HepG2 (cell line): ENCODE measurements around the gene PEX11B.
A peak's percentile ranks its signal among the peaks of the same experiment; 100 is the strongest.

Experiments used
- CAMTA2 ChIP-seq: sonication (generic); formaldehyde crosslinking; IDR thresholded peaks from 2 replicates; pipeline ENCODE4 v1.4.0; 2020; ENCODE audit warnings: mild to moderate bottlenecking, missing genetic modification reagents, borderline replicate concordance
- CREB1 ChIP-seq, 2 experiments: fragments of 450-650 bp in 1 of 2; IDR thresholded peaks; 2 replicates each; pipeline ENCODE4 v1.6.1; 2016 to 2017; ENCODE audit warnings: control low read depth in 1 of 2, mild to moderate bottlenecking in 1 of 2, missing compliant biosample characterization in 1 of 2, missing genetic modification characterization in 1 of 2
- JUND ChIP-seq: sonication (generic); formaldehyde crosslinking; IDR thresholded peaks from 2 replicates; pipeline ENCODE4 v1.8.0; 2022; ENCODE audit warnings: mild to moderate bottlenecking, missing genetic modification reagents
- SMC3 ChIP-seq: IDR thresholded peaks from 2 replicates; pipeline ENCODE4 v1.6.1; 2011; ENCODE audit warnings: low read length, improper control_type of control experiment
- ZNF564 ChIP-seq: sonication (generic); formaldehyde crosslinking; IDR thresholded peaks from 2 replicates; pipeline ENCODE4 v1.8.1; 2023; ENCODE audit warnings: mild to moderate bottlenecking, missing genetic modification reagents

DNA sequence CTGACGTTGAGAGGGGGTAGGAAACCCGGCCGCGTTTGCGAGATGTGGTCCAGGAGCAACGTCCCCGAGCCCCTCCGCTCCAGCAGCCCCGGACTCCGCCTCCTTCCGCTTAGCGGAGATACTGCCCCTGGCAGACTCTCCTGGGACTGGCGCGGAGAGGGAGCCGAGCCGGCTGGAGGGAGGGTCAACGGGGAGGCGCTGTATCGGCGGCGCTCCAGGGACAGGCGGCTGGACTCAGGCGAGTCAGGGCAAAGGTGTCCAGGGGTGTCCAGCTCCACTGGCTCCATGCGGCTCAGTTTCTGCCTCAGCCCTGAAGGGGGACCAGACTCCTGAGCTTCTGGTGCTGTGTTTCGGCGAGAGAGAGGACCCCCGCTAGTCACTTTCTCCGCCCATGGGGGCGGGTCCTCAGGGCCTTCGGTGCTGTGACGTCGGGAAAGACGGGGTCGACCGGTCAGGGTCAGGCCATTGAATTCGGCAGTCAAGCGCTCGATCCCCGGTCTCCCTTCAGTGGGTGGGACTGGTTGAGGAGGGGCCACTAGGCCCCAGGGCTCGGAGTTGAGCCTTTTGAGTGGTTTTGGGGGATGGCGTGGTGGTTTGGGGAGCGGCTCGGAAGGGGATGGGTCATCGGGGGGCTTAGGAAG, 42.1 kb upstream of the PEX11B start:
- TF ChIP-seq SMC3, result no peak
- TF ChIP-seq JUND (CRISPR knock-in tag), result 0 out of 2 replicates have a peak, but pooled peaks have one; percentile 8
- peak; percentile 32; the same call in 1 of the 2 replicates for TF ChIP-seq CREB1 (IDR thresholded peaks at IDR 0.05)
- TF ChIP-seq CREB1 (CRISPR knock-in tag; IDR thresholded peaks at IDR 0.05), result no peak
- peak; percentile 46; the same call in 1 of the 2 replicates for TF ChIP-seq ZNF564 (CRISPR knock-in tag)
- no peak for TF ChIP-seq CAMTA2
